ENCODE results near the gene ATP8A2.

The ATP8A2 gene

GRCh38 chr13:26050568-26051230 is 678.9 kb downstream of the ATP8A2 start:
- no peaks in the 10 kb centered on the region for H3K4me1 ChIP-seq (ENCODE audit: low read length)
- DNase-seq: no peak
- H3K27ac ChIP-seq (ENCODE audit: low read length): no peak overlapping the region
- H3K79me2 ChIP-seq (ENCODE audit: low read length): no peaks in the 10 kb centered on the region
- no peak overlapping the region for H2AFZ ChIP-seq (ENCODE audit: low read length)
- no peaks in the 10 kb centered on the region for H3K9me2 ChIP-seq (replicated peaks; ENCODE audit: insufficient read depth, low read length)
- no peaks in the 10 kb centered on the region for H4K20me1 ChIP-seq (ENCODE audit: insufficient read depth, low read length)
- TF ChIP-seq CTCF (IDR thresholded peaks at IDR 0.05; ENCODE audit: low read length) (no peak), EZH2 (optimal IDR thresholded peaks at IDR 0.05; ENCODE audit: low read depth, low read length) (no peak), EZH2phosphoT487 (IDR thresholded peaks at IDR 0.05; ENCODE audit: low read length) (no peak)
- no peaks in the 10 kb centered on the region for H3K9me3 ChIP-seq (replicated peaks; ENCODE audit: insufficient read depth, low read length)
- H3K4me2 ChIP-seq (ENCODE audit: low read depth, low read length): peak overlapping the region; percentile 60; the same call in 1 of the 2 replicates
- H3K36me3 ChIP-seq (replicated peaks; ENCODE audit: insufficient read depth, low read length): no peaks in the 10 kb centered on the region
- H3K4me3 ChIP-seq (ENCODE audit: low read length): peak overlapping the region; percentile 52; the same call in 1 of the 2 replicates
- H3K9ac ChIP-seq (ENCODE audit: low read length): no peak overlapping the region
- H3F3A ChIP-seq (ENCODE audit: insufficient read depth, low read length): no peaks in the 10 kb centered on the region
- no peaks in the 10 kb centered on the region for H3K27me3 ChIP-seq (replicated peaks; ENCODE audit: insufficient read depth, low read length)

GRCh38 chr13:26051231-26051656 is 679.5 kb downstream of the ATP8A2 start:
- no peaks in the 10 kb centered on the region for H3K4me1 ChIP-seq (ENCODE audit: low read length)
- H3K27ac ChIP-seq (ENCODE audit: low read length): no peak overlapping the region
- peak overlapping the region; percentile 60 for H3K4me2 ChIP-seq (ENCODE audit: low read depth, low read length)

GRCh38 chr13:26051657-26052311 is 680.0 kb downstream of the ATP8A2 start, which contains the start of gene SHISA2:
TSS of gene SHISA2 (minus strand) at chr13:26052016. CDS start at chr13:26050975, 1,041 bp downstream.
- no peaks in the 10 kb centered on the region for H3K27me3 ChIP-seq (replicated peaks; ENCODE audit: insufficient read depth, low read length)
- H3K4me3 ChIP-seq (ENCODE audit: low read length): peak within 1 kb of the TSS; percentile 52
- no peaks in the 10 kb centered on the region for H3F3A ChIP-seq (ENCODE audit: insufficient read depth, low read length)
- H3K79me2 ChIP-seq (ENCODE audit: low read length): no peaks in the 10 kb centered on the region
- TF ChIP-seq EZH2 (optimal IDR thresholded peaks at IDR 0.05; ENCODE audit: low read depth, low read length) (no peak), CTCF (IDR thresholded peaks at IDR 0.05; ENCODE audit: low read length) (no peak), EZH2phosphoT487 (IDR thresholded peaks at IDR 0.05; ENCODE audit: low read length) (no peak)
- H3K27ac ChIP-seq (ENCODE audit: low read length): no peak within 1 kb of the TSS
- no peaks in the 10 kb centered on the region for H4K20me1 ChIP-seq (ENCODE audit: insufficient read depth, low read length)
- H2AFZ ChIP-seq (ENCODE audit: low read length): no peak within 1 kb of the TSS
- no peaks in the 10 kb centered on the region for H3K9me2 ChIP-seq (replicated peaks; ENCODE audit: insufficient read depth, low read length)
- H3K36me3 ChIP-seq (replicated peaks; ENCODE audit: insufficient read depth, low read length): no peaks in the 10 kb centered on the region
- H3K9me3 ChIP-seq (replicated peaks; ENCODE audit: insufficient read depth, low read length): no peaks in the 10 kb centered on the region
- peak within 1 kb of the TSS; percentile 60 for H3K4me2 ChIP-seq (ENCODE audit: low read depth, low read length)
- H3K9ac ChIP-seq (ENCODE audit: low read length): no peak within 1 kb of the TSS; the same call in 1 of the 2 replicates
- DNase-seq: peak; percentile 56
- no peaks in the 10 kb centered on the region for H3K4me1 ChIP-seq (ENCODE audit: low read length)

More at GRCh38 chr13:26051231-26051656, 679.5 kb downstream of the ATP8A2 start:
- TF ChIP-seq EZH2 (optimal IDR thresholded peaks at IDR 0.05; ENCODE audit: low read depth, low read length) (no peak), CTCF (IDR thresholded peaks at IDR 0.05; ENCODE audit: low read length) (no peak), EZH2phosphoT487 (IDR thresholded peaks at IDR 0.05; ENCODE audit: low read length) (no peak)
- H3K79me2 ChIP-seq (ENCODE audit: low read length): no peaks in the 10 kb centered on the region
- H3K9ac ChIP-seq (ENCODE audit: low read length): no peak overlapping the region; the same call in 1 of the 2 replicates
- H4K20me1 ChIP-seq (ENCODE audit: insufficient read depth, low read length): no peaks in the 10 kb centered on the region
- no peaks in the 10 kb centered on the region for H3K9me2 ChIP-seq (replicated peaks; ENCODE audit: insufficient read depth, low read length)
- no peaks in the 10 kb centered on the region for H3K9me3 ChIP-seq (replicated peaks; ENCODE audit: insufficient read depth, low read length)
- H2AFZ ChIP-seq (ENCODE audit: low read length): no peak overlapping the region
- H3K27me3 ChIP-seq (replicated peaks; ENCODE audit: insufficient read depth, low read length): no peaks in the 10 kb centered on the region
- no peaks in the 10 kb centered on the region for H3F3A ChIP-seq (ENCODE audit: insufficient read depth, low read length)
- H3K4me3 ChIP-seq (ENCODE audit: low read length): peak overlapping the region; percentile 52
- no peaks in the 10 kb centered on the region for H3K36me3 ChIP-seq (replicated peaks; ENCODE audit: insufficient read depth, low read length)
- DNase-seq: no peak

Measured in MM.1S (cell line).